HepG2 (cell line): ENCODE measurements around the gene PROCR.
"Not testable (repeated sequence)": the region's sequence is repeated elsewhere in the genome, so short reads cannot be mapped to it uniquely, and the experiment has no call there.

Source experiments
- MBD4 ChIP-seq: IDR thresholded peaks from 2 replicates; pipeline ENCODE4 v1.6.1; 2012; ENCODE audit warnings: low read length, inconsistent platforms, borderline replicate concordance
- MTA3 ChIP-seq: sonication (generic); formaldehyde crosslinking; IDR thresholded peaks from 2 replicates; pipeline ENCODE4 v1.4.0; 2020; ENCODE audit warnings: missing genetic modification reagents
- NR2F2 ChIP-seq: IDR thresholded peaks from 2 replicates; pipeline ENCODE4 v1.6.1; 2012; ENCODE audit warnings: low read depth, inconsistent platforms, borderline replicate concordance
- RFX5 ChIP-seq: IDR thresholded peaks from 2 replicates; pipeline ENCODE4 v1.6.1; 2011; ENCODE audit warnings: low read depth, low read length, improper control_type of control experiment
- SMC3 ChIP-seq: IDR thresholded peaks from 2 replicates; pipeline ENCODE4 v1.6.1; 2011; ENCODE audit warnings: low read length, improper control_type of control experiment
- ZNF549 ChIP-seq: sonication (generic); formaldehyde crosslinking; IDR thresholded peaks from 2 replicates; pipeline ENCODE4 v1.5.0; 2020; ENCODE audit warnings: missing genetic modification reagents
- ZNF589 ChIP-seq: sonication (generic); formaldehyde crosslinking; conservative IDR thresholded peaks from 2 replicates; pipeline ENCODE4 v1.8.0; 2022; ENCODE audit warnings: mild to moderate bottlenecking, moderate library complexity, missing genetic modification reagents
- TF ChIP-seq, protein P1 (sequence below): IDR thresholded peaks from 2 replicates; pipeline ENCODE4 v1.6.1; 2016; ENCODE audit warnings: low read depth, control low read depth
- TF ChIP-seq, protein P2 (sequence below), 2 experiments: sonication (generic) in 1 of 2; formaldehyde crosslinking in 1 of 2; IDR thresholded peaks; 2 replicates each; pipeline versions ENCODE4 v1.4.0 to v1.6.1; 2016 to 2020; ENCODE audit warnings: borderline replicate concordance in 1 of 2, low read depth in 1 of 2, mild to moderate bottlenecking in 1 of 2, missing genetic modification reagents in 1 of 2
- TF ChIP-seq, protein P3 (sequence below): sonication (generic); formaldehyde crosslinking; IDR thresholded peaks from 2 replicates; pipeline ENCODE4 v1.8.0; 2022; ENCODE audit warnings: missing genetic modification reagents, mild to moderate bottlenecking, moderate library complexity, borderline replicate concordance
- TF ChIP-seq, protein P4 (sequence below): sonication (generic); formaldehyde crosslinking; conservative IDR thresholded peaks from 2 replicates; pipeline ENCODE4 v1.5.0; 2020; ENCODE audit warnings: missing genetic modification reagents
- TF ChIP-seq, protein P5 (sequence below): sonication (generic); formaldehyde crosslinking; IDR thresholded peaks from 2 replicates; pipeline ENCODE4 v1.5.0; 2020; ENCODE audit warnings: mild to moderate bottlenecking, missing genetic modification reagents, moderate library complexity
- TF ChIP-seq, protein P6 (sequence below): sonication (generic); formaldehyde crosslinking; conservative IDR thresholded peaks from 2 replicates; pipeline ENCODE4 v1.4.0; 2020; ENCODE audit warnings: missing genetic modification reagents

DNA sequence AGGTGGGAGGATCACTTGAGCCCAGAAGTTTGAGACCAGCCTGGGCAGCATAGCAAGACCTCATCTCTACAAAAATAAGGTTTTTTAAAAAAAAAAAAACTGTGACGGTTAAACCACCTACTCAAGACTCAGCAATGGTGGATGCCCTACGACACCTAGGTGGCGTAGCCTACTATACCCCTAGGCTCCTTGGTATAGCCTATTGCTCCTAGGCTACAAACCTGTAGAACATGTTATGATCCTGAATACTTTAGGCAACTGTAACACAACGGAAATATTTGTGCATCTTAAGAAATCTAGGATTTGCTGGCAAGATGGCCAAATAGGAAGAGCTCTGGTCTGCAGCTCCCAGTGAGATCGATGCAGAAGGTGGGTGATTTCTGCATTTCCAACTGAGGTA lies 11.5 kb upstream of the PROCR start:
- not testable (repeated sequence) for TF ChIP-seq SMC3; MTA3 (CRISPR knock-in tag); RFX5; MBD4; ZNF589 (CRISPR knock-in tag); ZNF549 (CRISPR knock-in tag); NR2F2
- TF ChIP-seq, protein P1, sequence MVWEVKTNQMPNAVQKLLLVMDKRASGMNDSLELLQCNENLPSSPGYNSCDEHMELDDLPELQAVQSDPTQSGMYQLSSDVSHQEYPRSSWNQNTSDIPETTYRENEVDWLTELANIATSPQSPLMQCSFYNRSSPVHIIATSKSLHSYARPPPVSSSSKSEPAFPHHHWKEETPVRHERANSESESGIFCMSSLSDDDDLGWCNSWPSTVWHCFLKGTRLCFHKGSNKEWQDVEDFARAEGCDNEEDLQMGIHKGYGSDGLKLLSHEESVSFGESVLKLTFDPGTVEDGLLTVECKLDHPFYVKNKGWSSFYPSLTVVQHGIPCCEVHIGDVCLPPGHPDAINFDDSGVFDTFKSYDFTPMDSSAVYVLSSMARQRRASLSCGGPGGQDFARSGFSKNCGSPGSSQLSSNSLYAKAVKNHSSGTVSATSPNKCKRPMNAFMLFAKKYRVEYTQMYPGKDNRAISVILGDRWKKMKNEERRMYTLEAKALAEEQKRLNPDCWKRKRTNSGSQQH = not testable (repeated sequence)
- TF ChIP-seq, protein P2, sequence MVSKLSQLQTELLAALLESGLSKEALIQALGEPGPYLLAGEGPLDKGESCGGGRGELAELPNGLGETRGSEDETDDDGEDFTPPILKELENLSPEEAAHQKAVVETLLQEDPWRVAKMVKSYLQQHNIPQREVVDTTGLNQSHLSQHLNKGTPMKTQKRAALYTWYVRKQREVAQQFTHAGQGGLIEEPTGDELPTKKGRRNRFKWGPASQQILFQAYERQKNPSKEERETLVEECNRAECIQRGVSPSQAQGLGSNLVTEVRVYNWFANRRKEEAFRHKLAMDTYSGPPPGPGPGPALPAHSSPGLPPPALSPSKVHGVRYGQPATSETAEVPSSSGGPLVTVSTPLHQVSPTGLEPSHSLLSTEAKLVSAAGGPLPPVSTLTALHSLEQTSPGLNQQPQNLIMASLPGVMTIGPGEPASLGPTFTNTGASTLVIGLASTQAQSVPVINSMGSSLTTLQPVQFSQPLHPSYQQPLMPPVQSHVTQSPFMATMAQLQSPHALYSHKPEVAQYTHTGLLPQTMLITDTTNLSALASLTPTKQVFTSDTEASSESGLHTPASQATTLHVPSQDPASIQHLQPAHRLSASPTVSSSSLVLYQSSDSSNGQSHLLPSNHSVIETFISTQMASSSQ (IDR thresholded peaks at IDR 0.05; ENCODE audit: low read depth) = not testable (repeated sequence)
- TF ChIP-seq, protein P2 (CRISPR knock-in tag; IDR thresholded peaks at IDR 0.05; ENCODE audit: borderline replicate concordance) = not testable (repeated sequence)
- TF ChIP-seq, protein P3, sequence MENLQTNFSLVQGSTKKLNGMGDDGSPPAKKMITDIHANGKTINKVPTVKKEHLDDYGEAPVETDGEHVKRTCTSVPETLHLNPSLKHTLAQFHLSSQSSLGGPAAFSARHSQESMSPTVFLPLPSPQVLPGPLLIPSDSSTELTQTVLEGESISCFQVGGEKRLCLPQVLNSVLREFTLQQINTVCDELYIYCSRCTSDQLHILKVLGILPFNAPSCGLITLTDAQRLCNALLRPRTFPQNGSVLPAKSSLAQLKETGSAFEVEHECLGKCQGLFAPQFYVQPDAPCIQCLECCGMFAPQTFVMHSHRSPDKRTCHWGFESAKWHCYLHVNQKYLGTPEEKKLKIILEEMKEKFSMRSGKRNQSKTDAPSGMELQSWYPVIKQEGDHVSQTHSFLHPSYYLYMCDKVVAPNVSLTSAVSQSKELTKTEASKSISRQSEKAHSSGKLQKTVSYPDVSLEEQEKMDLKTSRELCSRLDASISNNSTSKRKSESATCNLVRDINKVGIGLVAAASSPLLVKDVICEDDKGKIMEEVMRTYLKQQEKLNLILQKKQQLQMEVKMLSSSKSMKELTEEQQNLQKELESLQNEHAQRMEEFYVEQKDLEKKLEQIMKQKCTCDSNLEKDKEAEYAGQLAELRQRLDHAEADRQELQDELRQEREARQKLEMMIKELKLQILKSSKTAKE (CRISPR knock-in tag) = not testable (repeated sequence)
- TF ChIP-seq, protein P4, sequence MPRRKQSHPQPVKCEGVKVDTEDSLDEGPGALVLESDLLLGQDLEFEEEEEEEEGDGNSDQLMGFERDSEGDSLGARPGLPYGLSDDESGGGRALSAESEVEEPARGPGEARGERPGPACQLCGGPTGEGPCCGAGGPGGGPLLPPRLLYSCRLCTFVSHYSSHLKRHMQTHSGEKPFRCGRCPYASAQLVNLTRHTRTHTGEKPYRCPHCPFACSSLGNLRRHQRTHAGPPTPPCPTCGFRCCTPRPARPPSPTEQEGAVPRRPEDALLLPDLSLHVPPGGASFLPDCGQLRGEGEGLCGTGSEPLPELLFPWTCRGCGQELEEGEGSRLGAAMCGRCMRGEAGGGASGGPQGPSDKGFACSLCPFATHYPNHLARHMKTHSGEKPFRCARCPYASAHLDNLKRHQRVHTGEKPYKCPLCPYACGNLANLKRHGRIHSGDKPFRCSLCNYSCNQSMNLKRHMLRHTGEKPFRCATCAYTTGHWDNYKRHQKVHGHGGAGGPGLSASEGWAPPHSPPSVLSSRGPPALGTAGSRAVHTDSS (CRISPR knock-in tag) = not testable (repeated sequence)
- TF ChIP-seq, protein P5, sequence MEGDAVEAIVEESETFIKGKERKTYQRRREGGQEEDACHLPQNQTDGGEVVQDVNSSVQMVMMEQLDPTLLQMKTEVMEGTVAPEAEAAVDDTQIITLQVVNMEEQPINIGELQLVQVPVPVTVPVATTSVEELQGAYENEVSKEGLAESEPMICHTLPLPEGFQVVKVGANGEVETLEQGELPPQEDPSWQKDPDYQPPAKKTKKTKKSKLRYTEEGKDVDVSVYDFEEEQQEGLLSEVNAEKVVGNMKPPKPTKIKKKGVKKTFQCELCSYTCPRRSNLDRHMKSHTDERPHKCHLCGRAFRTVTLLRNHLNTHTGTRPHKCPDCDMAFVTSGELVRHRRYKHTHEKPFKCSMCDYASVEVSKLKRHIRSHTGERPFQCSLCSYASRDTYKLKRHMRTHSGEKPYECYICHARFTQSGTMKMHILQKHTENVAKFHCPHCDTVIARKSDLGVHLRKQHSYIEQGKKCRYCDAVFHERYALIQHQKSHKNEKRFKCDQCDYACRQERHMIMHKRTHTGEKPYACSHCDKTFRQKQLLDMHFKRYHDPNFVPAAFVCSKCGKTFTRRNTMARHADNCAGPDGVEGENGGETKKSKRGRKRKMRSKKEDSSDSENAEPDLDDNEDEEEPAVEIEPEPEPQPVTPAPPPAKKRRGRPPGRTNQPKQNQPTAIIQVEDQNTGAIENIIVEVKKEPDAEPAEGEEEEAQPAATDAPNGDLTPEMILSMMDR = not testable (repeated sequence)
- TF ChIP-seq, protein P6, sequence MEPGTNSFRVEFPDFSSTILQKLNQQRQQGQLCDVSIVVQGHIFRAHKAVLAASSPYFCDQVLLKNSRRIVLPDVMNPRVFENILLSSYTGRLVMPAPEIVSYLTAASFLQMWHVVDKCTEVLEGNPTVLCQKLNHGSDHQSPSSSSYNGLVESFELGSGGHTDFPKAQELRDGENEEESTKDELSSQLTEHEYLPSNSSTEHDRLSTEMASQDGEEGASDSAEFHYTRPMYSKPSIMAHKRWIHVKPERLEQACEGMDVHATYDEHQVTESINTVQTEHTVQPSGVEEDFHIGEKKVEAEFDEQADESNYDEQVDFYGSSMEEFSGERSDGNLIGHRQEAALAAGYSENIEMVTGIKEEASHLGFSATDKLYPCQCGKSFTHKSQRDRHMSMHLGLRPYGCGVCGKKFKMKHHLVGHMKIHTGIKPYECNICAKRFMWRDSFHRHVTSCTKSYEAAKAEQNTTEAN (CRISPR knock-in tag) = not testable (repeated sequence)
